GM13976 (cell line): Measurements from ENCODE around the gene ZHX3.

Experiments
- DNase-seq: peaks from one replicate; pipeline ENCODE4 v3.0.0; 2012; ENCODE audit warnings: low spot score
- in situ Hi-C: fragments of 300-500 bp; cut with MboI; formaldehyde crosslinking; loops from one replicate; pipeline ENCODE4 v1.12.0; 2022; ENCODE audit warnings: low sequenced_read_pairs, mixed read lengths, inconsistent platforms; ENCODE audit not compliant: unreplicated experiment
- TF ChIP-seq, protein P1 (sequence below): IDR thresholded peaks from 2 replicates; pipeline ENCODE4 v1.5.1; 2012; ENCODE audit warnings: borderline replicate concordance, mild to moderate bottlenecking; ENCODE audit not compliant: insufficient read depth; ENCODE audit errors: extremely low read depth, missing control alignments, control extremely low read depth

The ZHX3 gene

DNA sequence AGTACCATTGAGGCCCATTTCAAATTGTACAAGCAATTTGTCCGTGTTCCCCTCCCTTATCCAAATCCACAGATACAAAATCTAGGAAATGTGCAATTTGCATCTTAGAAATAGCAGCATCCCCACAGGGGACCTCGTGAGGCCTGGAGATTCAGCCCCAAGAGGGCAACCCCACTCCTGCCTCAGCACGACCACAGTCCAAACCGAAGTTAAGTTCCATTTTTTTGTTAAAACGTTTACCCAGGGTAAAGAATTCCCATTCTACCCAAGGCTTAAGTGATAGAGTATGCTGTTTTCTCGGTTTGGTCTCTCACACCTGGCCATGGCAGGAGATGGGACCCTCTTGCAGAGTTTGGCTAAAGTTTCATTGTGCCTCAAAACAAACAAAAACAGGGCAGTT, 139.0 kb downstream of the ZHX3 start:
- in situ Hi-C loops, result no loop called here
- TF ChIP-seq, protein P1, sequence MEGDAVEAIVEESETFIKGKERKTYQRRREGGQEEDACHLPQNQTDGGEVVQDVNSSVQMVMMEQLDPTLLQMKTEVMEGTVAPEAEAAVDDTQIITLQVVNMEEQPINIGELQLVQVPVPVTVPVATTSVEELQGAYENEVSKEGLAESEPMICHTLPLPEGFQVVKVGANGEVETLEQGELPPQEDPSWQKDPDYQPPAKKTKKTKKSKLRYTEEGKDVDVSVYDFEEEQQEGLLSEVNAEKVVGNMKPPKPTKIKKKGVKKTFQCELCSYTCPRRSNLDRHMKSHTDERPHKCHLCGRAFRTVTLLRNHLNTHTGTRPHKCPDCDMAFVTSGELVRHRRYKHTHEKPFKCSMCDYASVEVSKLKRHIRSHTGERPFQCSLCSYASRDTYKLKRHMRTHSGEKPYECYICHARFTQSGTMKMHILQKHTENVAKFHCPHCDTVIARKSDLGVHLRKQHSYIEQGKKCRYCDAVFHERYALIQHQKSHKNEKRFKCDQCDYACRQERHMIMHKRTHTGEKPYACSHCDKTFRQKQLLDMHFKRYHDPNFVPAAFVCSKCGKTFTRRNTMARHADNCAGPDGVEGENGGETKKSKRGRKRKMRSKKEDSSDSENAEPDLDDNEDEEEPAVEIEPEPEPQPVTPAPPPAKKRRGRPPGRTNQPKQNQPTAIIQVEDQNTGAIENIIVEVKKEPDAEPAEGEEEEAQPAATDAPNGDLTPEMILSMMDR, result no peak
- no peak for DNase-seq

GRCh38 chr20:41177636-41178035, 139.9 kb downstream of the ZHX3 start:
- TF ChIP-seq, protein P1, result no peak
- in situ Hi-C loops, result no loop called here
- DNase-seq, result no peak

DNA sequence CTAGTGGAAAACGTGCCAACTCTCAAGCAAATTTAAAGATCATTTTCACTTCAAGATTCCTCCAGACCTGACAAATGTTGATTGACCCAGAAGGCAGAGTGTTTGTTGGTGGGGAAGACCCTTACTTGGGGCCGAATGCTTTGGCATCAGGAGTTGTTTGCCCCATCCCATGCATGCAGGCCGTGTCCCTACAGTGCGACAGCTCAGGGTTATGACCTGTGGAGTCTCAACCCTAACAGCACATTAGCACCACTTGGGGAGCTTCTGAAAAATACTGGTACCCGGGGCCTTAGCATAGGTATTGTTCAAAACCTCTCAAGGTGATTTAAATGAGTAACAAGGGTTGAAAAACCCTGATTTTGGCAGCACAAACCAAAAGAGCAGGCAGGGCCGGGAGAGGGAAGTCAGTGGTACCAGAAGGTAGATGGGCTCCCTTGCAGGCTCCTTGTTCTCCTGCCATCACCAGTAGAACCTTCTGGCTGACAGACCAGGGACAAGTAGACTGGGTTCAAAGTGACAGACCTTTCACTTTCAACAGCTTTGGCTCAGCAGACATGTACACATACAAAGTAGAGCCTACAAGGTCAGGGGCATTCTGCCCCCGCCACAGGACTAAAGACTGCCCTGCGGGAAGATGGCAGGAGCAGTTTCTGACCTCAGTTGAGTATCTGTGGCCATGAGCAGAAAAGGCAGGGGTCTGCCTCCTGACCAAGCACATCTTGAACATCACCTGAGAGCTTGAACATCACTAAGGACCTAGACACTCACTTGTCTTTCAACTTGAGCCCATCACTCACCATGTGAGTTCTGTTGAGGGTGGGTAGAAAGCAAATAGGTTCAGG, 140.6 kb downstream of the ZHX3 start:
- no peak for DNase-seq
- TF ChIP-seq, protein P1, result no peak
- in situ Hi-C loops, result no loop called here

- no peak for DNase-seq
- TF ChIP-seq, protein P1, result no peak
- in situ Hi-C loops, result no loop called here
These were observed 141.7 kb downstream of the ZHX3 start for GRCh38 chr20:41175727-41176330.

GRCh38 chr20:41175201-41175651, 142.3 kb downstream of the ZHX3 start:
- no peak for DNase-seq
- in situ Hi-C loops, result no loop called here
- TF ChIP-seq, protein P1, result no peak

DNA sequence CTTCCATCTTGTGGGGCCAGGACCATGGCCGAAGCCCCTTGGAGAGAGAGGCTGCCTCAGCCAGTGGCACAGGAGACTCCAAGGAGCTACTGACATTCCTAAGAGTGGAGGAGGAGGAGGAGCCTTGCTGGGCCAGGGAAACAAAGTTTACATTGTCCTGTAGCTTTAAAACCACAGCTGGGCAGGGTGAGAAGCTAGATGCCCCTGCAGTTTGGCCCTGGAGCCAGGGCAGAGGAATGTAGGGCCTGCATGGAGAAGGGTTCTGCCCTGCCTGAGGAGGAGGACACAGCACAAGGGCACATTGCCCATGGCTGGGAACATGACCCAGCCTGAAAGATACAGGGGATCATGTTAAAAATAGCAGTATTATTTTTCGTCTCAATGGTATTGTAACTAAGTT, 142.7 kb downstream of the ZHX3 start:
- DNase-seq, result no peak
- in situ Hi-C loops, result loop anchor here (5.0 kb wide), 1 partner anchor 163 kb away; no protein-coding TSS in a partner anchor

More for the DNA sequence above, 142.7 kb downstream of the ZHX3 start:
- TF ChIP-seq, protein P1, result no peak
